C4-2B (cell line): ENCODE data around the gene KCNQ5.

Source experiments
- H3K27ac ChIP-seq: fragments of 450-650 bp; 2 replicates; pipeline ENCODE4 v1.5.1; 2017
- ZFX ChIP-seq: fragments of 450-650 bp; IDR thresholded peaks from 2 replicates; pipeline ENCODE4 v1.6.1; 2017
- TF ChIP-seq, protein P1 (sequence below): fragments of 450-650 bp; conservative IDR thresholded peaks from 2 replicates; pipeline ENCODE4 v1.5.1; 2017; ENCODE audit warnings: mild to moderate bottlenecking

KCNQ5 gene

GRCh38 chr6:72864236-72864635 is 242.4 kb downstream of the KCNQ5 start:
- H3K27ac ChIP-seq: no peak overlapping the region
- TF ChIP-seq, protein P1, sequence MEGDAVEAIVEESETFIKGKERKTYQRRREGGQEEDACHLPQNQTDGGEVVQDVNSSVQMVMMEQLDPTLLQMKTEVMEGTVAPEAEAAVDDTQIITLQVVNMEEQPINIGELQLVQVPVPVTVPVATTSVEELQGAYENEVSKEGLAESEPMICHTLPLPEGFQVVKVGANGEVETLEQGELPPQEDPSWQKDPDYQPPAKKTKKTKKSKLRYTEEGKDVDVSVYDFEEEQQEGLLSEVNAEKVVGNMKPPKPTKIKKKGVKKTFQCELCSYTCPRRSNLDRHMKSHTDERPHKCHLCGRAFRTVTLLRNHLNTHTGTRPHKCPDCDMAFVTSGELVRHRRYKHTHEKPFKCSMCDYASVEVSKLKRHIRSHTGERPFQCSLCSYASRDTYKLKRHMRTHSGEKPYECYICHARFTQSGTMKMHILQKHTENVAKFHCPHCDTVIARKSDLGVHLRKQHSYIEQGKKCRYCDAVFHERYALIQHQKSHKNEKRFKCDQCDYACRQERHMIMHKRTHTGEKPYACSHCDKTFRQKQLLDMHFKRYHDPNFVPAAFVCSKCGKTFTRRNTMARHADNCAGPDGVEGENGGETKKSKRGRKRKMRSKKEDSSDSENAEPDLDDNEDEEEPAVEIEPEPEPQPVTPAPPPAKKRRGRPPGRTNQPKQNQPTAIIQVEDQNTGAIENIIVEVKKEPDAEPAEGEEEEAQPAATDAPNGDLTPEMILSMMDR: no peak
- no peak for TF ChIP-seq ZFX

- TF ChIP-seq ZFX: no peak
- TF ChIP-seq, protein P1: no peak
- no peak overlapping the region for H3K27ac ChIP-seq
Measured at GRCh38 chr6:72864799-72865198, 242.9 kb downstream of the KCNQ5 start.

DNA sequence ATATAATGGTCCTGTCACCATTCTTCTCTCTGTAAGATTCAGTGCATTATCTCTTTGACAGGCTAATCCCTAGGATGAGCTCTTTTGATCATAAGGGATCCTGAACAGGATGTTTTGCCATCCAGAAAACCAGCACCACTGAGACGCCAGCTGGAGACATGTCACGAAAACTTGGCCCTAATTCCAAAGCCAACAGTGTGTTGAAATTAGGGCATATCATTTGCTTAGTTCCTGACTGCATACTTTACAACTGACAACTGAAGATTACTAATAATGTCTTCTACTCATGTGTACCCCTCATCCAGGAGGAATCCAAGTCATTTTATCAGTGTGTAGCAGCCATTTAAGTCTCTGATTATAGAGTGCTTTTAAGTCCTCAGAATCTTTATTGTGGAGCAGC is 243.6 kb downstream of the KCNQ5 start:
- no peak overlapping the region for H3K27ac ChIP-seq
- TF ChIP-seq ZFX: no peak
- TF ChIP-seq, protein P1: no peak

GRCh38 chr6:72869621-72870020 is 247.8 kb downstream of the KCNQ5 start:
- TF ChIP-seq, protein P1: no peak
- no peak for TF ChIP-seq ZFX

DNA sequence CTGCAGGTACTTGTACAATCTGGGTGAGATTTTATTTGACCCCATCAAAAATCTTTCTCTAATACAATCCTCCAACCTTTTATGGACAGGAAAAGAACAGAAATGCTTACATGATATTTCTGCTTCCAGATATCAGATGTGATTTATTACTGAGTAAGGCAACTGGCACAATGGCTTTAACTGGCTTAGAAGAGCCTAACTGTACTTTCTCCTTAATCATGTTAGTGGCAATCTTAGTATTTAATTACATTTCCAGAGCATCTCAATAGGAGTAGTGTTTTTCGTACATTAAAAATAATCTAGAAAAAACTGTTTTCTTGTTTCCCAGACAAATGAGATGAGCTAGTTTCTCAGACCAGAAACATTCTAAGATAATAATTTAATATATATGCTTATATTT is 251.6 kb downstream of the KCNQ5 start:
- TF ChIP-seq ZFX: no peak
- TF ChIP-seq, protein P1: no peak
- H3K27ac ChIP-seq: no peak overlapping the region

More at GRCh38 chr6:72869621-72870020, 247.8 kb downstream of the KCNQ5 start:
- H3K27ac ChIP-seq: no peak overlapping the region

DNA sequence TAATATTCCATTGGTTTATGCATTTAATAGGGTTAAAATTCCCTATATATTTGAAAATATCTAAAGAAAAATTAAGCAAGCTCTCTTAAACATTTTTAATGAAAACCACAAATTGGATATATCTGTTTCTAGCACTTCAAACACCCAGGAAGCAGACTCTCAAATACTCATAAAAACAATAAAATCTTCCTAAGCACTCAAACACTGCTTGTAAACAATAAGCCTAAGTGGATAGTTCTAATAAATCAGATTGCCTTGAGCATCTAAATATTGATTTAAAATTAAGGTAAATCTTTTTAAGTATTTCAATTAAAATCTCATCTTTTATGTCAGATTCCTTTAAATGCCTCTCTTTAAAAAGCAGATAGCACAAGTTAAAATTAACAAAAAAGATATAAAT is 254.4 kb downstream of the KCNQ5 start:
- no peak overlapping the region for H3K27ac ChIP-seq
- no peak for TF ChIP-seq ZFX
- TF ChIP-seq, protein P1: no peak

DNA sequence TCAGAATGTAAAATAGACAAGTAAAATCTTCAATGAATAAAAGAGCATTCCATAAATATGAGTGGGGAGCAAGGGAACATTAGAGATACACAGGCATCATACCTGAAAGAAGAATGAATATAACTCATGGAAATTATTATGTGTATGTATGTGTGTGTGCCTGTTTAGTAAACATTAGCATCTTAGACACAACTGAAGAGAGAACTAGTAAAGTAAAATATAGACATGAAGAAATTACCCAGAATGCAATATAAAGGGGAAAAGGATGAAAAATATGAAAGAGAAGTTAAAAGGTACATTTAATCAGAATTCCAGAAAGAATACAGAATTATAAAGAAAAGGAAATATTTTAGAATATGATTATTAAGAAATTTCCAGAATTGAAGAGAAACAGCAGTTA is 264.3 kb downstream of the KCNQ5 start:
- TF ChIP-seq ZFX: no peak
- TF ChIP-seq, protein P1: no peak
- H3K27ac ChIP-seq: no peak overlapping the region
